Activated CD8-positive, alpha-beta T cell treated with anti-CD3 and anti-CD28 coated beads for 36 hours (primary cell): ENCODE data around the gene PKDCC. TPM values are rescaled to one million over a fixed set of nuclear protein-coding genes. Genes with fewer than 3 reads are reported as not detected.

Experiments used
- ATAC-seq: fragments of 200-7000 bp; cut with Tn5 transposase; one replicate; pipeline ENCODE4 v1.10.0; 2021; ENCODE audit warnings: mild to moderate bottlenecking, moderate library complexity
- CTCF ChIA-PET: fragments of 350-600 bp; sonication (Branson Sonifier 250); formaldehyde crosslinking; loops from one replicate; lab custom pipeline; 2021; ENCODE audit warnings: antibody characterized with exemption; lab: Charles Lee
- POLR2A ChIA-PET: fragments of 350-600 bp; sonication (Branson Sonifier 250); formaldehyde crosslinking; loops from one replicate; lab custom pipeline; 2021; ENCODE audit warnings: antibody characterized with exemption; lab: Charles Lee
- DNase-seq: peaks from one replicate; pipeline ENCODE4 v3.0.0-alpha.2; 2020
- H3K27ac Mint-ChIP-seq: one replicate; pipeline ENCODE4 v1.8.0; 2021; ENCODE audit warnings: mild to moderate bottlenecking, mixed read lengths
- H3K27me3 Mint-ChIP-seq: one replicate; pipeline ENCODE4 v1.8.0; 2021; ENCODE audit warnings: mixed read lengths
- H3K36me3 Mint-ChIP-seq: one replicate; pipeline ENCODE4 v1.8.0; 2021; ENCODE audit warnings: low read depth, mixed read lengths
- H3K4me1 Mint-ChIP-seq: one replicate; pipeline ENCODE4 v1.8.0; 2021; ENCODE audit warnings: low read depth, mixed read lengths
- H3K4me3 Mint-ChIP-seq: one replicate; pipeline ENCODE4 v1.8.0; 2021; ENCODE audit warnings: mild to moderate bottlenecking, moderate library complexity, mixed read lengths
- H3K9me3 Mint-ChIP-seq: one replicate; pipeline ENCODE4 v1.8.0; 2021; ENCODE audit warnings: mixed read lengths
- CTCF ChIP-seq: fragments of 200-600 bp; IDR thresholded peaks from one replicate; pipeline ENCODE4 v1.8.0; 2022; ENCODE audit warnings: antibody characterized with exemption, mild to moderate bottlenecking
- intact Hi-C: fragments of 100-400 bp; cut with micrococcal nuclease; formaldehyde crosslinking; loops from one replicate; pipeline ENCODE4 v1.10.0; 2022
- total RNA-seq, 2 experiments: library from RNA; stranded (reverse); gene quantifications; one replicate each; pipeline ENCODE4 v1.2.3, GENCODE V29; 2021

PKDCC gene
- total RNA-seq, 2 experiments from 2014 or later, result not detected

DNA sequence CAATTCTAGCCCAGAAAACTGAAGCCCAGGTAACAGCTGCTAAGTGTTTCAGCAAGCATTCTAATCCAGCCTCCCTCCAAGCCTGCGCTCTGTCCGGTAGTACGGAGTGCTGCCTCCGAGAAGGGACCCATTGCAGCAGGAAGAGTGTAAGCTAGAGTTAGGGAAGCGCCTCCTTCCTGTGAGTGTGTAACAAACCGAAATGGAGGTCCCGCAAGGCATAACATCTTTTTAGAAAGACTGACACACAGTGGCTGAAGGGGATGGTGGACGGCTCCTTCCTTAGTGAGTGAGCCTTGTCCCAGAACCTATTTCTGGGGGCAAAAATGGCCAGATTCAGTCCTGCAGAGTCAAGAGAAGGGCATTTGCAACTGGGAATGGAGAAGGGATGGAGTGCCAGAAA is 12.2 kb downstream of the PKDCC start:
- CTCF ChIA-PET, result interaction anchor here (1.1 kb wide), 1 partner anchor 13 kb away, joined by 3 read pairs; no protein-coding TSS in a partner anchor
- no peaks in the 10 kb centered on the region for H3K4me1 Mint-ChIP-seq
- TF ChIP-seq CTCF, result no peak
- H3K4me3 Mint-ChIP-seq, result no peak overlapping the region
- intact Hi-C loops, result no loop called here
- DNase-seq (no peak), ATAC-seq (no peak)
- H3K9me3 Mint-ChIP-seq, result no peaks in the 10 kb centered on the region
- no peaks in the 10 kb centered on the region for H3K27me3 Mint-ChIP-seq
- H3K36me3 Mint-ChIP-seq, result no peaks in the 10 kb centered on the region
- H3K27ac Mint-ChIP-seq, result no peak overlapping the region
- POLR2A ChIA-PET, result no interaction called here

- DNase-seq (no peak), ATAC-seq (no peak)
- intact Hi-C loops, result no loop called here
- Mint-ChIP-seq H3K4me1 (no peaks in the 10 kb centered on the region), H3K27ac (no peak overlapping the region), H3K9me3 (no peaks in the 10 kb centered on the region), H3K4me3 (no peak overlapping the region), H3K36me3 (no peaks in the 10 kb centered on the region), H3K27me3 (no peaks in the 10 kb centered on the region)
- CTCF ChIA-PET, result interaction anchor here (1.1 to 1.9 kb wide), 2 partner anchors 22 to 26 kb away, joined by 3 to 7 read pairs; no protein-coding TSS in a partner anchor
- TF ChIP-seq CTCF, result no peak
- POLR2A ChIA-PET, result no interaction called here
Observed at GRCh38 chr2:42060718-42061619, 13.1 kb downstream of the PKDCC start.

- intact Hi-C loops, result no loop called here
- no peaks in the 10 kb centered on the region for H3K36me3 Mint-ChIP-seq
- no peaks in the 10 kb centered on the region for H3K9me3 Mint-ChIP-seq
- no peak overlapping the region for H3K27ac Mint-ChIP-seq
- no peak for TF ChIP-seq CTCF
- H3K27me3 Mint-ChIP-seq, result no peaks in the 10 kb centered on the region
- H3K4me1 Mint-ChIP-seq, result no peaks in the 10 kb centered on the region
- ATAC-seq, result no peak
- no peak overlapping the region for H3K4me3 Mint-ChIP-seq
- DNase-seq, result no peak
- CTCF ChIA-PET, result interaction anchor here (0.6 to 1.9 kb wide), 3 partner anchors 22 to 193 kb away, joined by 3 to 7 read pairs (median 3); no protein-coding TSS in a partner anchor
- POLR2A ChIA-PET, result no interaction called here
Observed at GRCh38 chr2:42061839-42062238, 14.0 kb downstream of the PKDCC start.

DNA sequence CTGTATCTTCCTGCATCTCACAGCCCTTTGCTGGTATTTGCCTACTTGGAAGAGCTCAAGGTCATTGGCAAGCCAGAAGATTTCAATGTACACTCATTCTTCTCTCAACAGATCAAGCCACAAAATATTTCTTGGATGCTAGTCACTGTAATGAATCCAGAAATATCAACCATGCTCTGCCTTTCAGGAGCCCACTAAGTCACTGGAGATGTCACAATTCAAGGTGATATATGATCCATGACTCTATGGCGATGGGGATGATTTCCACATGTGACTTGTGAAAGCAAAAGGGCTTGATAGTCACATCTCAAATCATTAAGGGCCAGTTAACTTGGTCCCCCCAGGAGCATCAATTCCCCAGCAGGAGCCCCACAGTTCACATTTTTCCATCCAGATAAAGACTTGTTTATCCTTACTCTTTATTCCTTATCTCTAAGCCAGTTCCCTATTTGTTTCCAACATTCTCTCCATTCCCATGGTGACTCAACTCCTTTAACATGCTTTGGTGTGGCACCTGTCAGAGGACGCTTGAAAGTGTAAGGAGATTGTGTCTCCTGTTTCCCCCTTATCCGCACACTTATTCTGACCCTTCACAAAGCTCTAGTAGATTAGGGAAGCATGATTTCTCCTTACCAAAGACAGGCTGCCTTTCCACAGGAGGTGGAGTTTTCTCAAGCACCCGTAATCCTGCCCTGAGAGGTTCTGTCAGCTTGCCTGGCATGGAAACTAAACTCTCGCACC is 15.8 kb downstream of the PKDCC start:
- POLR2A ChIA-PET, result no interaction called here
- H3K27ac Mint-ChIP-seq, result no peak overlapping the region
- H3K9me3 Mint-ChIP-seq, result no peaks in the 10 kb centered on the region
- no peaks in the 10 kb centered on the region for H3K36me3 Mint-ChIP-seq
- CTCF ChIA-PET, result interaction anchor here (1.2 kb wide), 1 partner anchor 194 kb away, joined by 3 read pairs; no protein-coding TSS in a partner anchor
- intact Hi-C loops, result no loop called here
- ATAC-seq (no peak), DNase-seq (no peak)
- no peak for TF ChIP-seq CTCF
- H3K4me3 Mint-ChIP-seq, result no peak overlapping the region
- no peaks in the 10 kb centered on the region for H3K4me1 Mint-ChIP-seq
- peaks cover 1% of the 10 kb centered on the region for H3K27me3 Mint-ChIP-seq
